Measurements from ENCODE around the gene FAM181B.

FAM181B gene, protein sequence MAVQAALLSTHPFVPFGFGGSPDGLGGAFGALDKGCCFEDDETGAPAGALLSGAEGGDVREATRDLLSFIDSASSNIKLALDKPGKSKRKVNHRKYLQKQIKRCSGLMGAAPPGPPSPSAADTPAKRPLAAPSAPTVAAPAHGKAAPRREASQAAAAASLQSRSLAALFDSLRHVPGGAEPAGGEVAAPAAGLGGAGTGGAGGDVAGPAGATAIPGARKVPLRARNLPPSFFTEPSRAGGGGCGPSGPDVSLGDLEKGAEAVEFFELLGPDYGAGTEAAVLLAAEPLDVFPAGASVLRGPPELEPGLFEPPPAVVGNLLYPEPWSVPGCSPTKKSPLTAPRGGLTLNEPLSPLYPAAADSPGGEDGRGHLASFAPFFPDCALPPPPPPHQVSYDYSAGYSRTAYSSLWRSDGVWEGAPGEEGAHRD

GRCh38 chr11:82733444-82734119, at the start of gene FAM181B:
TSS of gene FAM181B (minus strand) at chr11:82733864. CDS start at chr11:82733729, 135 bp downstream.
- no peak for DNase-seq (ENCODE audit: low spot score)
- no peaks in the 10 kb centered on the region for H3K9me3 ChIP-seq (ENCODE audit: severe bottlenecking)
- H3K4me1 ChIP-seq (ENCODE audit: insufficient read depth, poor library complexity, severe bottlenecking): no peaks in the 10 kb centered on the region
- H3K27ac ChIP-seq (ENCODE audit: poor library complexity, severe bottlenecking): no peak within 1 kb of the TSS
- peak within 1 kb of the TSS; percentile 43 for H3K4me3 ChIP-seq (ENCODE audit: severe bottlenecking)
- peak; percentile 26 for TF ChIP-seq CTCF (IDR thresholded peaks at IDR 0.05; ENCODE audit: poor library complexity, severe bottlenecking)
- H3K27me3 ChIP-seq (ENCODE audit: insufficient read depth, poor library complexity, severe bottlenecking): peaks cover 10% of the 10 kb centered on the region
- ATAC-seq (ENCODE audit: low read depth): peak; percentile 72
- no peaks in the 10 kb centered on the region for H3K36me3 ChIP-seq (ENCODE audit: low read depth)

- H3K4me1 ChIP-seq (ENCODE audit: insufficient read depth, poor library complexity, severe bottlenecking): no peaks in the 10 kb centered on the region
- H3K27ac ChIP-seq (ENCODE audit: poor library complexity, severe bottlenecking): no peak overlapping the region
- no peak for TF ChIP-seq CTCF (IDR thresholded peaks at IDR 0.05; ENCODE audit: poor library complexity, severe bottlenecking)
- no peaks in the 10 kb centered on the region for H3K36me3 ChIP-seq (ENCODE audit: low read depth)
- DNase-seq (ENCODE audit: low spot score) (no peak), ATAC-seq (ENCODE audit: low read depth) (no peak)
- no peak overlapping the region for H3K4me3 ChIP-seq (ENCODE audit: severe bottlenecking)
- no peaks in the 10 kb centered on the region for H3K9me3 ChIP-seq (ENCODE audit: severe bottlenecking)
- H3K27me3 ChIP-seq (ENCODE audit: insufficient read depth, poor library complexity, severe bottlenecking): no peaks in the 10 kb centered on the region
These were observed 49.2 kb upstream of the FAM181B start for GRCh38 chr11:82782825-82783374.

- DNase-seq (ENCODE audit: low spot score) (no peak), ATAC-seq (ENCODE audit: low read depth) (no peak)
- Histone ChIP-seq H3K27ac (ENCODE audit: poor library complexity, severe bottlenecking) (no peak overlapping the region), H3K27me3 (ENCODE audit: insufficient read depth, poor library complexity, severe bottlenecking) (no peaks in the 10 kb centered on the region), H3K4me1 (ENCODE audit: insufficient read depth, poor library complexity, severe bottlenecking) (no peaks in the 10 kb centered on the region), H3K9me3 (ENCODE audit: severe bottlenecking) (no peaks in the 10 kb centered on the region), H3K4me3 (ENCODE audit: severe bottlenecking) (no peak overlapping the region), H3K36me3 (ENCODE audit: low read depth) (no peaks in the 10 kb centered on the region)
- no peak for TF ChIP-seq CTCF (IDR thresholded peaks at IDR 0.05; ENCODE audit: poor library complexity, severe bottlenecking)
These were observed 45.1 kb upstream of the FAM181B start for GRCh38 chr11:82778776-82779175.

GRCh38 chr11:82776377-82776776, 42.7 kb upstream of the FAM181B start:
- Histone ChIP-seq H3K27me3 (ENCODE audit: insufficient read depth, poor library complexity, severe bottlenecking) (no peaks in the 10 kb centered on the region), H3K9me3 (ENCODE audit: severe bottlenecking) (no peaks in the 10 kb centered on the region), H3K36me3 (ENCODE audit: low read depth) (no peaks in the 10 kb centered on the region), H3K4me3 (ENCODE audit: severe bottlenecking) (no peak overlapping the region), H3K27ac (ENCODE audit: poor library complexity, severe bottlenecking) (no peak overlapping the region), H3K4me1 (ENCODE audit: insufficient read depth, poor library complexity, severe bottlenecking) (peaks cover 7% of the 10 kb centered on the region)
- no peak for TF ChIP-seq CTCF (IDR thresholded peaks at IDR 0.05; ENCODE audit: poor library complexity, severe bottlenecking)
- ATAC-seq (ENCODE audit: low read depth) (no peak), DNase-seq (ENCODE audit: low spot score) (no peak)

Data from RWPE2 (cell line).